GM19324 (cell line): ENCODE data around the gene KLHL29.

Experiments
- ATAC-seq: cut with Tn5 transposase; IDR thresholded peaks from one replicate; pipeline ENCODE4 v1.9.1; 2021; ENCODE audit warnings: mild to moderate bottlenecking, moderate library complexity; ENCODE audit not compliant: unreplicated experiment, low FRiP score

KLHL29 gene

DNA sequence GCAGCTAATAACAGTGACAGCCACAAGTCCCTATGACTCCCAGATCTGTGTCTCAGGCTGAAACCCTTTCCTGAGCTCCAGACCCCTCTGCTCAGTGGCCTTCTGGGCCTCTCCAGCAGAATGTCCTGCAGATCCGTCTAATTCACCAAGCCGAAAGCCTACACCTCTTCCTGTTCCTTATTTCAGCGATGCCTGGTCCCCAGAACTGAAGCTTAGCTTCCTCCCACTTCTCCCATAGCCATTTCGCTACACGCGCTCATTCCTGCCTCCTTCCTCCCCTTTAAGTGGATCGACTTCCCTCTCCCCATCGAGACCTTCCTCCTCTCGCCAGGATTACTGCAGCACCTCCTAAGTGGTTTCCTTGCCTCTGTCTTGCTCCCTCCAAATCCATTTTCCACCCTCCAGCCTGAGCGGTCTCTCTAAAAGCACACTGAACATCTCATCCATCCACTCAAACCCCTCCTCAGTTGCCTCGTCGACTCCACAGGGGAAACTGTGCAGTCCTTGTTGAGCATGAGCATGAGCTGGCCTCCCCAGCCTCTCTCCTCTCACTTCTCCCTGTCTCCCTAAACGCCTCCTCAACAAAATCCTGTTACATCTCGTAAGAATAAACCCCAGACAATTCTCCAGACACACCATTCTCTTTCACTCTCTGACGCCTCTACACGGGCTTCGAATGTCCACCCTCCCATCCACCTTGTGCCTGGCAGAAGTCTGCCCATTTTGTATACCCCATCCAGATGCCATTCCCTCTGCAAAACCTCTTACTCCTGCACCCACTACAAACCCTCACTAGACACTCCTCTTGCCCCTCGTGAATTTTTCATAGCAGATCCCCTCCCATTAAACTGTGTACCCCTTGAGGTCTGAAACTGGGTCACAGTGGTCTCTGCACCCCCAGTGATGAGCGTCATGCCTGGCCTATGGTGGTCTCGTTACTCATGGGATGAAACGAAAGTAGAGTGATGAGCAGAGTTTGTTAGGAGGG is 309.4 kb downstream of the KLHL29 start:
- no peak for ATAC-seq

DNA sequence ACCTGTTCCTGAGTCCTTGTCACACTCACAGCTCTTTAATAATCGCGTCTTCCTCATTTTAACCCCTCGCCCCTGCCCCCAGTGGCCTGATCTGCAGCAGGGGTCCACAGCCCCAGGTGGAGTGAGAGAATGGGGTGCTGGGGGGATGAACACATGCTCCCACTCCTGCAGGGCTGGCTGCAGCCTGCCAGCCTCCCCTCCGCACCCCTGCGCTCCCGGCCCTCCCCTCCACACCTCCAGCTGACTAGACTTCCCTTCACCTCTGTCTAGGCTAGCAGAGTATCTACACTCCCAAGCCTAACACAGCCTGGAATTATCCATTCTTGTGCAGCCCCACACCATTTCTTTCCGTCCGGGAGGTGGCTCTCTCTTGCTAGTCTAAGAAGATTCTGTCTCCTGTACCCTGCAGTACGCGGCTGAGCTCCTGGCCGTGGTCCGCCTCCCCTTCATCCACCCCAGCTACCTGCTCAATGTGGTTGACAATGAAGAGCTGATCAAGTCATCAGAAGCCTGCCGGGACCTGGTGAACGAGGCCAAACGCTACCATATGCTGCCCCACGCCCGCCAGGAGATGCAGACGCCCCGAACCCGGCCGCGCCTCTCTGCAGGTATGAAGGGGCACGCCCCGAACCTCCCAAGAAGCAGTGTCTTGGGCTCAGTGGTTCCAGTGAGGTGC is 310.4 kb downstream of the KLHL29 start:
- ATAC-seq, result no peak

DNA sequence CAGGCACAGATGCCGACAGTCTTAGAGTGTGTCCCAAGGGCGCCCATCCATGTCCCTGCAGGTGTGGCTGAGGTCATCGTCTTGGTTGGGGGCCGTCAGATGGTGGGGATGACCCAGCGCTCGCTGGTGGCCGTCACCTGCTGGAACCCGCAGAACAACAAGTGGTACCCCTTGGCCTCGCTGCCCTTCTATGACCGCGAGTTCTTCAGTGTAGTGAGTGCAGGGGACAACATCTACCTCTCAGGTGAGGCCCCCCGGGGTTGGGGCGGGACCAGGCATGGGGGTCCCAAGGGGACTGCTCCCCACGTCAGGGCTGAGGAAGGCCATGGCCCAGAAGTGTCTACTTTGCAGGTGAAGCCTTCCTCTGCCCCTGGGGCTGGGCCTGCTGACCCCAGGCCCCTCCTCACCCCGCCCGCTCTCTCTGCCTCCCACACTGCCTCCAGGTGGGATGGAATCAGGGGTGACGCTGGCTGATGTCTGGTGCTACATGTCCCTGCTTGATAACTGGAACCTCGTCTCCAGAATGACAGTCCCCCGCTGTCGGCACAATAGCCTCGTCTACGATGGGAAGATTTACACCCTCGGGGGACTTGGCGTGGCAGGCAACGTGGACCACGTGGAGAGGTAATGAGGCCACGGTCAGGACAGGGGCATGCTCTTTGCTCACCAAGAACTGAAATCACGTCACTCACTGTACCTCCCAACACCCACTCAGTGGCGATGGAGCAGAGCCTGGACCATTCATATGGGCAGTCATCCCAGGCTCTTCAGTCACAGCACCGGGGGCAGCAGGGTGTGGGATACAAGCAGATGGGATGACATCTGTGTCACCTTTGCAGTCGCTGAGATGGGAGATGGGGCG is 311.1 kb downstream of the KLHL29 start:
- ATAC-seq, result no peak

- no peak for ATAC-seq
These were observed 311.7 kb downstream of the KLHL29 start for GRCh38 chr2:23696752-23697045.

- ATAC-seq, result no peak
These were observed 312.5 kb downstream of the KLHL29 start for GRCh38 chr2:23697256-23698075.

- no peak for ATAC-seq
These were observed 313.2 kb downstream of the KLHL29 start for GRCh38 chr2:23698116-23698693.

GRCh38 chr2:23698721-23699579 is 314.0 kb downstream of the KLHL29 start:
- ATAC-seq, result no peak

DNA sequence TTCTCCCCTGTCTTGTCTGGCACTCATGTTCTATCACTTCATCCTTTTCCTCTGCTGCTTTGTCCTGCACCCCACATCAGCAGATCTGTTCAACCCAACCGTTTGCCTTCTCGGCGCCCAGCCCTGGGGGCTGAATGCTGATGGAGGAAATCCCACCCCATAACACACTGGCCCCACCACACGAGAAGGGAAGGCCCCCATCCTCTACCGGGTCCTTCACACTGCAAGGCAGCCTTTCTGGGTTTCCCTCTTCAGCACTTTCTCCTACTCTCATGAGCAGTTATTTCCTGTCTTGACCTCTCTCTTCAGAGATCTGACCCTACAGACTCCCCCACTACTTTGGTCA is 314.6 kb downstream of the KLHL29 start:
- no peak for ATAC-seq

GRCh38 chr2:23700627-23701026 is 315.6 kb downstream of the KLHL29 start:
- no peak for ATAC-seq

- ATAC-seq, result no peak
These were observed 318.1 kb downstream of the KLHL29 start for GRCh38 chr2:23703037-23703582.

- no peak for ATAC-seq
These were observed 318.8 kb downstream of the KLHL29 start for GRCh38 chr2:23703583-23704385.

GRCh38 chr2:23705771-23706612 is 321.0 kb downstream of the KLHL29 start:
- no peak for ATAC-seq

GRCh38 chr2:23706613-23707078 is 321.7 kb downstream of the KLHL29 start:
- no peak for ATAC-seq

DNA sequence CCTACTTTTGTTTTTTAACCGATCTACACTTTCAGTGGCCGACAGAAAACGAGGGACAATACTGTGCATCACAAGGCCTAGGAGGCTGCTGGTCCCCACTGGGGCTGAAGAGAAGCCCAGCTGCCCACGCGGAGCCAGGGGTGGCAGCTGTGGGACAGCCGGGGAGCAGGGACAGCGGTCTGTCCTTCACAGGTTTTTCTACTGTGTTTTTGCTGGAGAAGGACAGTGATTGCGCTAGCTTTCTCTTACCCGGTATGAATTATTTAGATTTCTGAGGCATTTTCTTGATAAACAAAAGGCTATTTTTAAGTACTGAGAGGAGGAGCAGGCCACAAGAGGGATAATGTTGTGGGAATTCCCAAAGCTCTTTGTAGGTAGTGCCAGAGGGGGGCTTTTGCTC is 322.1 kb downstream of the KLHL29 start:
- no peak for ATAC-seq

GRCh38 chr2:23708771-23709170 is 323.8 kb downstream of the KLHL29 start:
- ATAC-seq, result no peak

DNA sequence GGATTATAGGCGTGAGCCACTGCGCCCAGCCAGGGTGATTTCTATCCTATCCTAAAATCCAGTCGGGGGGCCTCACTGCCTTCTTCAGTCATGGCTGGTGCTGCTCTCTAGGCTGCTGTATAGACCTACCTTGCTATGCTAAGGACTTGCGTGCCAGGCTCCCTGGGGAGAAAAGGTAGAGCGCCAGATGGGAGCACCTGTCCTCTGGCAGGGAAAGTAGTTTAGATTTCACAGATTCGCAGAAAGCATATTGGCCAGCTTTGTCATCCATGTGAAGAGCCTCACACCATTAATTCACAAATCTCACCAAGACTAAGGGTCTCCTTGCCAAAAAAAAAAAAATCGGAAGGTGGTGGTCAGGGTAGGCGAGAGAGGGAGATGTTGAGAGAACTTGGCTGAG is 324.3 kb downstream of the KLHL29 start:
- no peak for ATAC-seq
